HFFc6 (cell line): Measurements from ENCODE around the gene FCGR3A. TPM values are rescaled to one million over a fixed set of nuclear protein-coding genes. Genes with fewer than 3 reads are reported as not detected.
"Not testable (repeated sequence)": the region's sequence is repeated elsewhere in the genome, so short reads cannot be mapped to it uniquely, and the experiment has no call there.

ENCODE experiments used
- DNase-seq: peaks from one replicate; pipeline ENCODE4 v3.0.0-alpha.2; 2018
- H3K27ac Mint-ChIP-seq: 2 replicates; pipeline ENCODE4 v1.8.0; 2020; ENCODE audit warnings: mild to moderate bottlenecking, mixed read lengths
- H3K27me3 Mint-ChIP-seq: 2 replicates; pipeline ENCODE4 v1.8.0; 2021; ENCODE audit warnings: mild to moderate bottlenecking, moderate library complexity, mixed read lengths; ENCODE audit not compliant: insufficient read depth
- H3K36me3 Mint-ChIP-seq: 2 replicates; pipeline ENCODE4 v1.8.0; 2021; ENCODE audit warnings: low read depth, mixed read lengths
- H3K4me1 Mint-ChIP-seq: 2 replicates; pipeline ENCODE4 v1.8.0; 2020; ENCODE audit warnings: low read depth, mixed read lengths
- H3K4me3 Mint-ChIP-seq: 2 replicates; pipeline ENCODE4 v1.8.0; 2020; ENCODE audit warnings: mild to moderate bottlenecking, moderate library complexity, mixed read lengths
- H3K9me3 Mint-ChIP-seq: 2 replicates; pipeline ENCODE4 v1.8.0; 2020; ENCODE audit warnings: mild to moderate bottlenecking, mixed read lengths
- CTCF ChIP-seq: fragments of 200-600 bp; sonication (generic); IDR thresholded peaks from 2 replicates; pipeline ENCODE4 v1.5.0; 2021; ENCODE audit warnings: antibody characterized with exemption, mild to moderate bottlenecking
- total RNA-seq, 6 experiments: library from RNA; stranded (reverse); fragmentation: NEBNext Ultra II Directional; extraction: Animal tissue kit (Norgen Biotek cat#: 25700); gene quantifications; 2 replicates in 1 of 6; 3 replicates in 5 of 6; pipeline ENCODE4 v1.2.3, GENCODE V29; 2021

The FCGR3A gene
- total RNA-seq, 6 experiments from 2014 or later, result not detected

- not testable (repeated sequence) for H3K4me3 Mint-ChIP-seq, H3K27me3 Mint-ChIP-seq, H3K9me3 Mint-ChIP-seq, DNase-seq, H3K36me3 Mint-ChIP-seq
- H3K27ac Mint-ChIP-seq, result peak overlapping the region; percentile 90
- H3K4me1 Mint-ChIP-seq, result peaks cover 22% of the 10 kb centered on the region
Observed at GRCh38 chr1:161513448-161513780, 36.2 kb downstream of the FCGR3A start.

DNA sequence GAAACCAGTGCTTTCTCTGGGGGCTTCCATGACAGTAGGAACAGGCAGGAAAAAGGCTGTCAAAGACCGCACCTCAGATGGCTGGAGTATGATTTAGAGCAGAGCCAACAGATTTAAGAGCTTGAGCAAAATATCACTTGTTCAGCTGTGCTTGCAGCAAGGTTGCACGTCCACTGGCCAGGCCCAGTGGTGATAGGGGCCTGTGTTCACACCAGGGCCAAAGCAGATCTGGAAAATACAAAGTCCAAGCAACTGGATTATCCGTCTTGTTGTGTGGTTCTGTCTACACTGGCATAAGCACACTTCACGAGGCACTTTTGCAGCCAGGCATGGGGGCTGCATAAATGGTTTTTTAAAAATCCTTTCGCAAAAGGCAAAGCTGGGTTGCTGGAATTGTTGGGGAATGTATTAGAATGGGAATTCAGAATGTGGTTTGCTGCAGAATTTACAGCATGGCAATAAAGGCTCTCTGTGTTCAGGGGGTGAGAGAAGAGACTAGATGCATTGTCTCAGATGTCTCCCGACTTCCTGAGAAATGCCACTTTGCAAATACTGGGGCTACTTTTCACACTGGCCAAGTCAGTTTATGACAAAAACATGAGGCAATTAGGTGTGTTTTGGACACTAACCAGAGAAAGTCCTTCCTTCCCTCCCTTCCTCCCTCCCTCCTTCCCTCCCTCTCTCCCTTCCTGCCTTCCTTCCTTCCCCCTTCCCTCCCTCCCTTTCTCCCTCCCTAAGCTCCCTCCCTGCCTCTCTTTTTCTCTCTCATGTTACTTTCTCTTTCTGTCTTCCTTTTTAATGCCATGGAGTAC lies 36.8 kb downstream of the FCGR3A start:
- not testable (repeated sequence) for H3K4me3 Mint-ChIP-seq, H3K9me3 Mint-ChIP-seq, H3K27ac Mint-ChIP-seq, H3K27me3 Mint-ChIP-seq, DNase-seq, H3K36me3 Mint-ChIP-seq
- H3K4me1 Mint-ChIP-seq, result peaks cover 22% of the 10 kb centered on the region

DNA sequence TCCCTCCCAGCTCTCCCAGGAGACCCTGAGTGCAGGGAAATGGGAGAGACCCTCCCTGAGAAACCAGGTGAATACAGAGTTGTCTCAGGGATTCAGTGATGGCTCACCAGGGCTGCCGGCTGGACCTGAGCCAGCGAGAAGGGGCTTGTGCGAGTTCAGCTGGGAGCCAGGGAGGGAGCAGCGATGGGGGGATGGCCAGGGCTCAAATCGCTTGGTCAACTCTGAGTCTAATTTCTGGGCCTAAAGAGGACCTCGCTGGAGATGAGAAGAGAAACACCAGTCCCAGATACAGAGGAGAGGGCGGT lies 37.9 kb downstream of the FCGR3A start:
- H3K9me3 Mint-ChIP-seq, result no peaks in the 10 kb centered on the region
- no peak for DNase-seq
- peaks cover 5% of the 10 kb centered on the region for H3K27me3 Mint-ChIP-seq
- no peak overlapping the region for H3K4me3 Mint-ChIP-seq
- TF ChIP-seq CTCF, result no peak
- peaks cover 26% of the 10 kb centered on the region for H3K4me1 Mint-ChIP-seq
- H3K27ac Mint-ChIP-seq, result no peak overlapping the region
- H3K36me3 Mint-ChIP-seq, result no peaks in the 10 kb centered on the region

- Mint-ChIP-seq H3K27ac (no peak overlapping the region), H3K4me3 (no peak overlapping the region), H3K27me3 (peaks cover 5% of the 10 kb centered on the region), H3K4me1 (peaks cover 31% of the 10 kb centered on the region), H3K36me3 (no peaks in the 10 kb centered on the region), H3K9me3 (no peaks in the 10 kb centered on the region)
- DNase-seq, result no peak
- TF ChIP-seq CTCF, result no peak
Observed at GRCh38 chr1:161511018-161511755, 38.4 kb downstream of the FCGR3A start.

DNA sequence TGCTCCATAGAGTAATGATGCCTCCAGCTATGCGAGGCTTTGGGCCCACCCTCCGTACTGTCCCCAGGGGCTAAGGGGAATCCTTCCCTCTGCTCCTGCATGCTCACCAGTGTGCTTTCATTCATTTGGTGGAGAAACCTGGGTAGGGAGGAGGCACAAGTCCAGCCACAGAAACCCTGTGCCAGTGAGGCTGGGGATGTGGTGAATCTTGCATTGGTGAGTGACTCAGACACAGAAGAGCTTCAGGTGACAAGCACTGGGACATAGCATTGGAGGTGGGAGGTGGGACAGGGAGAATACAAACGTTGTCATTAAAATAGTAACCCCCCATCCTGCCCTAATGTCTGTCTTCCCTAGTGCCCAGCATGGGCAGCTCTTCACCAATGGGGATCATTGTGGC lies 39.1 kb downstream of the FCGR3A start:
- H3K27me3 Mint-ChIP-seq, result peaks cover 5% of the 10 kb centered on the region
- no peak overlapping the region for H3K4me3 Mint-ChIP-seq
- H3K9me3 Mint-ChIP-seq, result no peaks in the 10 kb centered on the region
- no peak overlapping the region for H3K27ac Mint-ChIP-seq
- H3K36me3 Mint-ChIP-seq, result no peaks in the 10 kb centered on the region
- TF ChIP-seq CTCF, result no peak
- DNase-seq, result no peak
- H3K4me1 Mint-ChIP-seq, result peaks cover 29% of the 10 kb centered on the region

GRCh38 chr1:161506336-161507223 lies 43.0 kb downstream of the FCGR3A start:
- H3K27ac Mint-ChIP-seq, result no peak overlapping the region
- no peak for TF ChIP-seq CTCF
- H3K4me3 Mint-ChIP-seq, result no peak overlapping the region
- H3K36me3 Mint-ChIP-seq, result no peaks in the 10 kb centered on the region
- peaks cover 14% of the 10 kb centered on the region for H3K27me3 Mint-ChIP-seq
- DNase-seq, result no peak
- H3K9me3 Mint-ChIP-seq, result no peaks in the 10 kb centered on the region
- peaks cover 10% of the 10 kb centered on the region for H3K4me1 Mint-ChIP-seq
